Progenitor cell of endocrine pancreas (in vitro differentiated cells): ENCODE measurements around the gene PNMT. TPM values are rescaled to one million over a fixed set of nuclear protein-coding genes. Genes with fewer than 3 reads are reported as not detected.
A peak's percentile ranks its signal among the peaks of the same experiment; 100 is the strongest.

Experiments used
- DNase-seq: peaks from one replicate; pipeline ENCODE4 v3.0.0; 2021; ENCODE audit warnings: low spot score; ENCODE audit not compliant: unreplicated experiment
- H3K27ac Mint-ChIP-seq: 2 replicates; pipeline ENCODE4 v1.8.0; 2021; ENCODE audit warnings: mild to moderate bottlenecking, moderate library complexity, mixed read lengths
- H3K27me3 Mint-ChIP-seq: 2 replicates; pipeline ENCODE4 v1.8.0; 2021; ENCODE audit warnings: mixed read lengths
- H3K36me3 Mint-ChIP-seq: 2 replicates; pipeline ENCODE4 v1.8.0; 2022; ENCODE audit warnings: mixed read lengths; ENCODE audit not compliant: insufficient read depth
- H3K4me1 Mint-ChIP-seq: 2 replicates; pipeline ENCODE4 v1.8.0; 2021; ENCODE audit warnings: low read depth, mixed read lengths
- H3K4me3 Mint-ChIP-seq: 2 replicates; pipeline ENCODE4 v1.8.0; 2021; ENCODE audit warnings: low read depth, mild to moderate bottlenecking, moderate library complexity, mixed read lengths
- H3K9me3 Mint-ChIP-seq: 2 replicates; pipeline ENCODE4 v1.8.0; 2021; ENCODE audit warnings: low read depth, mixed read lengths
- CTCF ChIP-seq: fragments of 200-600 bp; sonication (generic); IDR thresholded peaks from one replicate; pipeline ENCODE4 v1.5.0; 2021; ENCODE audit warnings: antibody characterized with exemption, mild to moderate bottlenecking; ENCODE audit not compliant: unreplicated experiment
- total RNA-seq: library from RNA; stranded (reverse); gene quantifications from 2 replicates; pipeline ENCODE4 v1.2.1, GENCODE V29; 2021

Gene PNMT
- total RNA-seq, 1 donor from 2014 or later = 2.5 TPM

- no peak for TF ChIP-seq CTCF
- Mint-ChIP-seq H3K27me3 (no peaks in the 10 kb centered on the region), H3K27ac (no peak overlapping the region), H3K4me1 (peaks cover 7% of the 10 kb centered on the region), H3K9me3 (no peaks in the 10 kb centered on the region), H3K36me3 (no peaks in the 10 kb centered on the region), H3K4me3 (no peak overlapping the region)
- no peak for DNase-seq
Measured at GRCh38 chr17:39643271-39643670, 25.0 kb upstream of the PNMT start.

- TF ChIP-seq CTCF = no peak
- no peak overlapping the region for H3K27ac Mint-ChIP-seq
- no peak overlapping the region for H3K4me3 Mint-ChIP-seq
- DNase-seq = no peak
- H3K9me3 Mint-ChIP-seq = no peaks in the 10 kb centered on the region
- no peaks in the 10 kb centered on the region for H3K27me3 Mint-ChIP-seq
- H3K4me1 Mint-ChIP-seq = peaks cover 14% of the 10 kb centered on the region
- peaks cover 2% of the 10 kb centered on the region for H3K36me3 Mint-ChIP-seq
Measured at GRCh38 chr17:39647256-39647655, 21.0 kb upstream of the PNMT start.

GRCh38 chr17:39648616-39649366, 19.5 kb upstream of the PNMT start:
- Mint-ChIP-seq H3K27me3 (no peaks in the 10 kb centered on the region), H3K36me3 (peaks cover 2% of the 10 kb centered on the region), H3K27ac (no peak overlapping the region), H3K4me3 (no peak overlapping the region), H3K4me1 (peaks cover 24% of the 10 kb centered on the region), H3K9me3 (no peaks in the 10 kb centered on the region)
- no peak for TF ChIP-seq CTCF
- DNase-seq = no peak

GRCh38 chr17:39650121-39650579, 18.1 kb upstream of the PNMT start:
- Mint-ChIP-seq H3K4me3 (no peak overlapping the region), H3K9me3 (no peaks in the 10 kb centered on the region), H3K4me1 (peaks cover 21% of the 10 kb centered on the region), H3K36me3 (peaks cover 2% of the 10 kb centered on the region), H3K27ac (peak overlapping the region; percentile 39), H3K27me3 (no peaks in the 10 kb centered on the region)
- DNase-seq = no peak
- no peak for TF ChIP-seq CTCF

GRCh38 chr17:39651923-39652586, 16.2 kb upstream of the PNMT start:
- Mint-ChIP-seq H3K36me3 (peaks cover 2% of the 10 kb centered on the region), H3K4me3 (peak overlapping the region; percentile 0), H3K4me1 (peaks cover 21% of the 10 kb centered on the region)

More at GRCh38 chr17:39651923-39652586, 16.2 kb upstream of the PNMT start:
- no peak for TF ChIP-seq CTCF
- DNase-seq = no peak
- Mint-ChIP-seq H3K27ac (peak overlapping the region; percentile 67), H3K9me3 (no peaks in the 10 kb centered on the region), H3K27me3 (no peaks in the 10 kb centered on the region)
